Measurements from ENCODE around the gene SLC6A19.

DNA sequence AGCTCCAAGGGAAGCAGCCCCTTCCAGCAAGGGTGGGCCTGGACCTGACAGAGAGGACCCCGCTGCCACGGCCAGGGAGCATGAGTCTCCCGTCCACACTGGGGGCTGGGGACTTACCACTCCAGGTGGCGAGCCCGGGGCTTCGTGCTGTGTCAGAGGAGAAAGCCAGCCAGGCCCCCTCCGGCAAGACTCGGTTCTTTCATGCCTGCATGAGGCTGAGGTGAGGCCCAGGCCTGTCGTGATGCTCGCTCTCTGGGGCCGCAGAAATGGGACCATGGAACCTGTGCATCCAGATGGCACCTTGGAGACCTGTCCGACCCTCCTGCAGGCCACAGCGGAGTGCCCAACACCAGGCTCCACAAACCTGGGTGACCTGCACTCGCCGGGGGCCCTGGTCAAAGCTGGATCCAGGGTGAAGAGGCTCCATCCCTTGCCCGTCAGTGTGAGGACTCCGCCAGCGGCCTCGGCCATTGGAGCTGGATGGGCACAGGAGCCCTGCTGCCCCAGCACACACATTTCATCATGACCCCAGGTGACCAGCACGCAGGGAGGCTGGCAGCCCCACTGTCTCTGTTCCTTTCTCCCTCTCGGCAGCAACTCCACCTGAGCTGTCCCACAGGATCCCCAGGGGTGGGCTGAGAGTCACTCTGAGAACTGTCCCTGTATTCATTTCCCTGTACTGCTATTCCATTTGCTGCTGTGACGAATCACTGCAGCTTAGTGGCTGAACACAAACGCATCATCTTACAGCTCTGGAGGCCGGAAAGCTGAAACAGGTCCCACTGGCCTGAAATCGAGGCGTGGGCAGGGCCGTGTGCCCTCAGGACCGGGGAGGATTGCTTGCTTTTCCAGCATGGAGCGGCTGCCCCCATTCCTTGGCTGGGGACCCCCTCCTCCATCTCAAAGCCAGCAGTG lies 48.2 kb downstream of the SLC6A19 start:
- no peak for TF ChIP-seq POLR2A (IDR thresholded peaks at IDR 0.05; ENCODE audit: low read length)
- no peak for TF ChIP-seq GATA1 (IDR thresholded peaks at IDR 0.05; ENCODE audit: low read depth, low read length)

All from erythroblast (primary cell).